ENCODE measurements around the gene ST7. TPM values are rescaled to one million over a fixed set of nuclear protein-coding genes. Genes with fewer than 3 reads are reported as not detected.
"Not testable (repeated sequence)": the region's sequence is repeated elsewhere in the genome, so short reads cannot be mapped to it uniquely, and the experiment has no call there.

ST7 gene
- total RNA-seq, 1 donor from 2014 or later, result 39.3 TPM

- Histone ChIP-seq H3K4me2 (ENCODE audit: low read length) (no peak overlapping the region), H3K27me3 (ENCODE audit: insufficient read depth, low read length) (no peaks in the 10 kb centered on the region)
- no peak for FAIRE-seq
Measured at GRCh38 chr7:117119192-117119924, 166.1 kb downstream of the ST7 start.

GRCh38 chr7:117120321-117120720 lies 167.0 kb downstream of the ST7 start:
- H3K4me1 Mint-ChIP-seq (ENCODE audit: low read depth, unreplicated experiment), result peaks cover 36% of the 10 kb centered on the region
- H3K4me1 ChIP-seq (ENCODE audit: insufficient read depth, low read length), result peaks cover 35% of the 10 kb centered on the region
- H3K27me3 ChIP-seq (ENCODE audit: insufficient read depth, low read length); H3K27ac ChIP-seq (ENCODE audit: low read depth, low read length); H3K9ac ChIP-seq (ENCODE audit: low read length); H4K20me1 ChIP-seq (ENCODE audit: insufficient read depth, low read length); H3K27ac Mint-ChIP-seq (ENCODE audit: unreplicated experiment); H3K4me3 ChIP-seq (ENCODE audit: insufficient read depth, low read depth, low read length); FAIRE-seq; H2AFZ ChIP-seq (ENCODE audit: low read depth, low read length); H3K79me2 ChIP-seq (ENCODE audit: insufficient read depth, low read length); H3K4me2 ChIP-seq (ENCODE audit: low read length); DNase-seq (ENCODE audit: low read depth); H3K36me3 Mint-ChIP-seq (ENCODE audit: low read depth, unreplicated experiment); H3K36me3 ChIP-seq (ENCODE audit: insufficient read depth, low read length); H3K27me3 Mint-ChIP-seq (ENCODE audit: low read depth, unreplicated experiment); H3K9me3 Mint-ChIP-seq (ENCODE audit: unreplicated experiment); H3K9me3 ChIP-seq (ENCODE audit: insufficient read depth, low read depth, low read length); H3K4me3 Mint-ChIP-seq (ENCODE audit: unreplicated experiment): not testable (repeated sequence)

More at GRCh38 chr7:117119192-117119924, 166.1 kb downstream of the ST7 start:
- DNase-seq (ENCODE audit: low read depth), result peak; percentile 42
- Mint-ChIP-seq H3K27ac (ENCODE audit: unreplicated experiment) (no peak overlapping the region), H3K4me1 (ENCODE audit: low read depth, unreplicated experiment) (peaks cover 27% of the 10 kb centered on the region), H3K36me3 (ENCODE audit: low read depth, unreplicated experiment) (peaks cover 5% of the 10 kb centered on the region), H3K9me3 (ENCODE audit: unreplicated experiment) (no peaks in the 10 kb centered on the region), H3K4me3 (ENCODE audit: unreplicated experiment) (no peak overlapping the region), H3K27me3 (ENCODE audit: low read depth, unreplicated experiment) (no peaks in the 10 kb centered on the region)
- H3K9me3 ChIP-seq (ENCODE audit: insufficient read depth, low read depth, low read length), result no peaks in the 10 kb centered on the region
- H3K9ac ChIP-seq (ENCODE audit: low read length), result no peak overlapping the region
- TF ChIP-seq CTCF (IDR thresholded peaks at IDR 0.05; ENCODE audit: insufficient read depth, low read depth, low read length) (peak; percentile 96), EZH2 (IDR thresholded peaks at IDR 0.05; ENCODE audit: insufficient read depth, low read length) (no peak)
- no peak overlapping the region for H2AFZ ChIP-seq (ENCODE audit: low read depth, low read length)
- no peaks in the 10 kb centered on the region for H3K36me3 ChIP-seq (ENCODE audit: insufficient read depth, low read length)
- H4K20me1 ChIP-seq (ENCODE audit: insufficient read depth, low read length), result peaks cover 7% of the 10 kb centered on the region
- H3K4me3 ChIP-seq (ENCODE audit: insufficient read depth, low read depth, low read length), result no peak overlapping the region
- peaks cover 8% of the 10 kb centered on the region for H3K79me2 ChIP-seq (ENCODE audit: insufficient read depth, low read length)
- H3K4me1 ChIP-seq (ENCODE audit: insufficient read depth, low read length), result peaks cover 26% of the 10 kb centered on the region
- no peak overlapping the region for H3K27ac ChIP-seq (ENCODE audit: low read depth, low read length)

- Mint-ChIP-seq H3K27ac (ENCODE audit: unreplicated experiment) (peak overlapping the region; percentile 20), H3K4me1 (ENCODE audit: low read depth, unreplicated experiment) (peaks cover 46% of the 10 kb centered on the region)
- H3K4me3 Mint-ChIP-seq (ENCODE audit: unreplicated experiment); H3K36me3 Mint-ChIP-seq (ENCODE audit: low read depth, unreplicated experiment); H3K27me3 Mint-ChIP-seq (ENCODE audit: low read depth, unreplicated experiment); H3K9me3 Mint-ChIP-seq (ENCODE audit: unreplicated experiment); H4K20me1 ChIP-seq (ENCODE audit: insufficient read depth, low read length); H3K9ac ChIP-seq (ENCODE audit: low read length); DNase-seq (ENCODE audit: low read depth); H3K27me3 ChIP-seq (ENCODE audit: insufficient read depth, low read length); H3K4me2 ChIP-seq (ENCODE audit: low read length); H3K4me3 ChIP-seq (ENCODE audit: insufficient read depth, low read depth, low read length); H3K27ac ChIP-seq (ENCODE audit: low read depth, low read length); H3K9me3 ChIP-seq (ENCODE audit: insufficient read depth, low read depth, low read length); H2AFZ ChIP-seq (ENCODE audit: low read depth, low read length); H3K79me2 ChIP-seq (ENCODE audit: insufficient read depth, low read length); H3K36me3 ChIP-seq (ENCODE audit: insufficient read depth, low read length): not testable (repeated sequence)
- H3K4me1 ChIP-seq (ENCODE audit: insufficient read depth, low read length), result peaks cover 51% of the 10 kb centered on the region
- peak; percentile 17 for FAIRE-seq
Measured at GRCh38 chr7:117122036-117122435, 168.7 kb downstream of the ST7 start.
